Right renal pelvis (tissue), 4 donors: ENCODE data around the gene PKMYT1. TPM values are rescaled to one million over a fixed set of nuclear protein-coding genes. Genes with fewer than 3 reads are reported as not detected.

ENCODE experiments used
- DNase-seq, 4 donors: peaks; one replicate each; pipeline ENCODE4 v3.0.0-alpha.2; 2013; ENCODE audit warnings: low read depth in 4 of 4, low spot score in 3 of 4, missing footprints in 1 of 4
- polyA plus RNA-seq, 4 donors: library from polyadenylated mRNA; unstranded; fragments of 120-200 nt; gene quantifications; one replicate each; pipeline ENCODE4 v1.2.1, GENCODE V29; 2013; ENCODE audit not compliant: insufficient read length in 4 of 4

The PKMYT1 gene
- polyA plus RNA-seq = 10 to 100 TPM; 10.4 to 19.2 (median 14.2) TPM

GRCh38 chr16:2980227-2981176 lies at the start of gene PKMYT1:
TSS of gene PKMYT1 (minus strand) at chr16:2980446. CDS start at chr16:2979657, 789 bp downstream.
- DNase-seq = peak; percentile 78 to 87 (median 79)

- DNase-seq = no peak
Measured at GRCh38 chr16:3029491-3030221, 49.4 kb upstream of the PKMYT1 start.

GRCh38 chr16:3028716-3029319 lies 48.6 kb upstream of the PKMYT1 start:
- DNase-seq = no peak

GRCh38 chr16:3027983-3028715 lies 47.9 kb upstream of the PKMYT1 start:
- DNase-seq = peak in 3 of 4 donors; percentile 73 to 83 (median 79)

GRCh38 chr16:3027489-3027795 lies 47.2 kb upstream of the PKMYT1 start:
- DNase-seq = no peak

GRCh38 chr16:3026609-3027488 lies 46.6 kb upstream of the PKMYT1 start:
- no peak for DNase-seq

- DNase-seq = no peak
Measured at GRCh38 chr16:3026003-3026378, 45.7 kb upstream of the PKMYT1 start.

GRCh38 chr16:3025032-3026002 lies 45.1 kb upstream of the PKMYT1 start:
- DNase-seq = no peak

GRCh38 chr16:3023669-3024478 lies 43.6 kb upstream of the PKMYT1 start, which contains the start of the genes HCFC1R1 and THOC6:
TSS of gene HCFC1R1 (minus strand) at chr16:3023942. CDS start at chr16:3023941, 1 bp downstream.
TSS of gene THOC6 (plus strand) at chr16:3024035. CDS start at chr16:3024327, 292 bp downstream.
- peak; percentile 93 to 96 (median 94) for DNase-seq

- DNase-seq = no peak
Measured at GRCh38 chr16:3023415-3023668, 43.1 kb upstream of the PKMYT1 start.

GRCh38 chr16:3022684-3023414 lies 42.6 kb upstream of the PKMYT1 start:
- DNase-seq = no peak

- DNase-seq = peak in 1 of 4 donors; percentile 69
Measured at GRCh38 chr16:3022208-3022683, 42.0 kb upstream of the PKMYT1 start.

GRCh38 chr16:3021449-3022207 lies 41.4 kb upstream of the PKMYT1 start:
- no peak for DNase-seq

- DNase-seq = no peak
Measured at GRCh38 chr16:3020604-3021448, 40.6 kb upstream of the PKMYT1 start.

GRCh38 chr16:3020247-3020603 lies 40.0 kb upstream of the PKMYT1 start, which contains the start of gene TNFRSF12A:
TSS of gene TNFRSF12A (plus strand) at chr16:3020368. CDS start at chr16:3020398, 30 bp downstream.
- no peak for DNase-seq
